ENCODE data around the gene FAM174C.

Gene FAM174C

DNA sequence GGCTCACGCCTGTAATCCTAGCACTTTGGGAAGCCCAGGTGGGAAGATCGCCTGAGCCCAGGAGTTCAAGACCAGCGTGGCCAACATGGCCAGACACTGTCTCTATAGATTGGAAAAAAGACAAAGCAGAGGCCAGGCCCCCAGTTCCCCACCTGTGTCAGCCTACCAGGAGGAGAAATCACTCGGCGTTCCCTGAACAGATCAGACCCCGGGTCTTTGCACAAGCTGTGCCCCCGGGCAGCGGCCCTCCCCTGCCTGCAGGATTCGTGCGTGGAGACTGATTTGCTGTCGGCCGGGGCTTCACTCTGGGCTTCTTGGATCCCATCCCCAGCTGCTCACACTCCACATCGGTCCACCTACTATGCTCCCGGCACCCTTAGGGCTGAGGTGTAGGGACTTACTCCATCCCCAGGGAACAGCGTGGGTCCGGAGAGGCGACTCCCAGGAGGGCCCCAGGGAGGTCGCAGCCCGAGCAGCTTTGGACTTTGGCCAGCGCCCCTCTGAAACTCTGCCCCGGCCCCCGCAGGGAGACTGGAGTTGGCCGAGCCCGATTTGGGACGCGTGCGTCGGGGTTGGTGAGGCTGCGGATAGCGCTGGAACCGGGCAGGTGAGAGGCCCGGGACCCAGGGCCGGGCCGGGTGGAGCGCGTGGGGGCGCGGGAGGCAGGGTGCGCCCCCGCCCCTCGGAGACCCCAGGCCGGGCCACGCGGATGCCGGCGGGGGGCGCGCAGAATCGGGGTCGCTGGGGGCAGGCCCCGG lies 9.8 kb downstream of the FAM174C start:
- in situ Hi-C loops (cut with HindIII; ENCODE audit: low sequenced_read_pairs): no loop called here

GRCh38 chr19:1285737-1286360 lies 10.5 kb downstream of the FAM174C start, which contains the start of gene EFNA2:
EFNA2 (plus strand) TSS chr19:1285873; CDS start chr19:1286169, 296 bp downstream.
- in situ Hi-C loops (cut with HindIII; ENCODE audit: low sequenced_read_pairs): no loop called here

DNA sequence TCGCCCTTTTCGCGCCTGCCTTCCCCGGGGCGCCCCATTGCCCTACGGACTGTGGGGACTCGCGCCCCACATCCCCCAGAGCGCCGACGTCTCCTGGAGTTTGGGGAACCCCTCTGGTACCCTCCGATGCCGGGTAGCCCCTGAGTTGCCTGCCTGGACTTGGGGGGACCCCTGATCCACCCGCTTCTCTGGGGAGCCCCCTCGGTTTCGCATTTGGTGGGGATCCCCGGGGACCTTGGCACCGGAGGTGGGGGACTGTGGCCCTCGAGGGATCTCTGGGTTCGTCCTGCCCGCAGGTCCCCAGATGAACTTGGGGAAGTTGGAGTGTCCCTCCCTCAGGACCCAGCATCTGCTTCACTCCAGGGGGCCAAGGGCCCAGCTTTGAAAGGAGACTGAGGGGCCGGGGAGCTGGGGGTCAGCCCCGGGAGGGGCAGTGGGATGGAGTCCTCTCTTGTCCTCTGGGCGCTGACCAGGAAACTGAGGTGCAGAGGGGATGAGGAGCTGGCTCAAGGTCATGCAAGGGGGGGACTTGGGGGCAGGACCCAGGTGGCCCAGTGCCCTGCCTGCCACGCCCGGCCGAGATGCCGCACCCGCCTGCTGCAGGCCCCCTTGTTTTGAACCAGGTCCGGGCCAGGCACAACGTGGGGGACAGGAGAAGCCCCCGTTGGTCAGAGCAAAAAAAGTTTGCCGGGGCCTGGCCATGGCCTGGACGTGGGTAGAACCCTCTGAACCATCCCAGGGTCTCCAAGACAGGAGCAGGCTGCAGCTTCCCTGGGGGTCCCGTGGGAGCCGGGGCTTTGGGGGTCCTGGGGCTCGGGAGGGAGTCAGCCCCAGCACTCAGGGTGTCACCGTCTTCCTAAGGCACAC lies 11.4 kb downstream of the FAM174C start:
- in situ Hi-C loops (cut with HindIII; ENCODE audit: low sequenced_read_pairs): no loop called here

DNA sequence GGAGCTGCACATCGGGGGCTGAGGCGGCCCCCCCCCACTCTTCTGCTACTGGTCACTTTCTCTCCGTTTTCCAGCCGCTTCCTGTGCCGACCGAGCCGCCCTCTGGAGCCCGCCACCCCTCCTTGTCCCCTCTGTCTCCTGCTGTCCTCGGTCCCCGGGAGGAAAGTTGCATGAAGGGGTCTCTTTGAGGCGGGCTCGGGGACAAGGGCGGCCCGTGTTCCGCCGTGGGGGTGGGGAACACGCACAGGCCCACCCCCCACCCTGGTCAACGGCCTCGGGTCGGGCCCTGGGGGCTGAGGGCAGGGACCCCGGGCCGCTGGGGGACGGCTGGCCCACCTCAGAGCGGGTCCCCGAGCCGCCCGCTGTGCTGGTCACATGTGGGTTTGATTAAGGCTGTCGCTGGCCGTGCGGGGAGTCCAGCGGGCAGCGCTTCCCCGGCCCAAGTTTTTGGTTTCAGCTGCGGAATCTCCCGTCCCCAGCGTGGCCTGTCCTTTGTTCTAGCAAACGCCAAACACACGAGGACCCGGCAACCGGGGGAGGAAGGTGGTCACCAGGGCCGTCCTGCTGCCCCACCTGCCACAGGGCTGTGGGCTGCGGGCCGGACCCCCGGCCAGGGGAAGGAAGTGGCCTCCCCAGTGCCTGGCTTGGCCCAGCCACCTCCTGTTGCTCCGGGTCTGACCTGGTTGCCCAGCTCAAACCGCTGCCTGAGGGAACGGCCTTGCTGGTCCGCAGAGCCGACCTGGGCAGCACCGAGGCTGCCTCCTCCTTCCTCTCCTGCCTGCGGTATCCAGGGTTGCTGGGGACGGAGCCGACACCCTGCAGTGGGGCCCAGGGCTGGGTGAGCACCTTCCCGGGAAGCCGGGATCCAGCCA lies 12.3 kb downstream of the FAM174C start:
- in situ Hi-C loops (cut with HindIII; ENCODE audit: low sequenced_read_pairs): no loop called here

DNA sequence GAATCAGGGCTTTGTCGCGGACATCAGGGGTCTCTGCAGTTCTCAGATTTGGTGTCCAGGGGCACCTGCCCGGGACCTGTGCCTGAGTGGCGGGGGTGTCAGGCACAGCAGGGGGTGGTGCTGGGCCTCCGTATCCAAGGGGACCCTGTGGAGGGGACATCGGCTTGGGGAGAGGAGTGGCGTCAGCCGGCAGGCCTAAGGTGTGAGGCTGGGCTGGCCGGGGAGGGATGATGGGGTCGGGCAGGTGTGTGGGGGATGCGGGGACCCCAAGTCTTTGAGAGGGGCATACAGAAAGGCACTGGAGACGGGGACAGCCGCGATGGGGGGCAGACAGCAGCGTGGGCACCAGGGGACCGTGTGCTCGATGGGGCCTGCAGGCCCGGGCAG lies 12.9 kb downstream of the FAM174C start:
- in situ Hi-C loops (cut with HindIII; ENCODE audit: low sequenced_read_pairs): no loop called here

DNA sequence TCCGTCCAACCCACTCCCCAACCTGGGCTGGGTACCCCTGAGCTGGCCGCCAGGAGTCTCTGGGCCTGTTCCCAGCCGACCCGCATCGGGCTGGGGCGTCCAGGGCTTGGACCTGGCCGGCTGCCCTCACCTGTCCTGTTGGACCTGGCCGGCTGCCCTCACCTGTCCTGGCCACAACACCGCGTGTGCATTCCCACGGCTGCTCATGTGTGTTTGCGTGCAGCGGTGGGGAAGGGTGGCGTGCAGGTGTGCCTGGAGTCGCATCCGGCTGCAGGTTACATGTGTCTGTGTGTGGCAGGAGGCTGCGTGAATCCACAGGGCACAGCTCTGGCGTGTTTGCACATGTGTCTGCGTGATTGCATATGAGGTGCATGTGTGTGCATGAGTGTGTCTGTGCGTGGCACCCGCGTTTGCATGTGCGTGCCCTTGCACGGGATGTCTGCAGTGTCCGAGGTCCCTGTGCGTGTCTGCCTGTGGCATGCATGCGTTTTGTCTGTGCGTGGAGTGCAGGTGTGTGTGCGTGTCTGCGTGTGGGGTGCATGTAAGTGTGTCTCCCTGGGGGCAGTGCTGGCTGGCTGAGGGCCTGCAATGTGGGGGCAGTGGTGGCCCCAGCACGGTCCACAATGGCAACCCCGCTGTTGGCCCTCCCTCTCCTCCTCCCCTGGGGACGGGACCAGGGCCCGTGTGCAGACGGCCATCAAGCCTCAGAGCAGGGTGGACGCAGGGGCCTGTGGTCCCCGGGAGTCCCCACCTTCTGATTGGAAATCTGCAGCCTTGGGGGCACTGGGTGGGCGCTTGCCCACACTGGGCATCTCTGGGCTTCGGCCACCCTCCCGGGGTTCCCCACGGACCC lies 13.7 kb downstream of the FAM174C start:
- in situ Hi-C loops (cut with HindIII; ENCODE audit: low sequenced_read_pairs): no loop called here

DNA sequence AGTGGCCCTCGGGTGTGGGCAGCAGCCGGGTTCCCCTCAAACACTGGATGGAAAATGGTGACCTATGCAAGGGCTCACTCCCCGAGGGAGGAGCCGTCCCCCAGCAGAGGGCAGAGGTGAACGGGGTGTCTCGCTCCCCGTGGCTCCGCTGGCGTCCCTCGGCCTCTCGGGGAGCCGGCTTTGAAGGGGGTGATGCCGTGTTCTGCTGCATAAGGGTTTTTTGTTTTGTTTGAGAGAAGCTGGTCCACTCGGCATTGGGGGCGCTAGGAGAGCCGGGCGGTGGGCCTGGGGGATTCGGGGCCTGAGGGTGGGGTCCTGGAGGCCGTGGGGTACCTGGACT lies 14.3 kb downstream of the FAM174C start:
- in situ Hi-C loops (cut with HindIII; ENCODE audit: low sequenced_read_pairs): no loop called here

DNA sequence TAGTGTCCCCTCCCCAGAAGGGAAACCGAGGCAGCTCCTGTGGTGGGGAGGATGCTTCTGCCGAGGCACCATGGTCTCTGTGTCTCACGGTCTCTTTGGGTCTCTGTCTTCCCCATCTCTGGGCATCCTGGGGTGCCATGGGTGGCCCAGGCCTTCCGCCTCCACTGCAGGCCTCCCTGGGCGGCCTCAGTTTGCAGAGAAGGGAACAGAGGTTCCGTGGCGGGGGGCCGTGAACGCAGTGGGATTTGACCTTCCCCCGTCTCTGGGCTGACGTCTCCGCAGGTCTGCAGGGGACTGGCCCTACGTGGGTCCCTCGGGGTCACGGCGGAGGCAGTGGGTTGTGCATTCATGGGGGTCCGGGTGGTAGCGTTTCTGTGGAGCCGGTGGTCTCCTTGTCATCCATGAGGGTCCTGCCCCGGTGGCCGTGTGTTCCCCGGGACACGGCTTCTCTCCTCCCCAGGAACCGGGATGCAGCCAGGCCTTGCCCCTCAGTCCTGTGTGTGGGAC lies 14.9 kb downstream of the FAM174C start:
- in situ Hi-C loops (cut with HindIII; ENCODE audit: low sequenced_read_pairs): no loop called here

DNA sequence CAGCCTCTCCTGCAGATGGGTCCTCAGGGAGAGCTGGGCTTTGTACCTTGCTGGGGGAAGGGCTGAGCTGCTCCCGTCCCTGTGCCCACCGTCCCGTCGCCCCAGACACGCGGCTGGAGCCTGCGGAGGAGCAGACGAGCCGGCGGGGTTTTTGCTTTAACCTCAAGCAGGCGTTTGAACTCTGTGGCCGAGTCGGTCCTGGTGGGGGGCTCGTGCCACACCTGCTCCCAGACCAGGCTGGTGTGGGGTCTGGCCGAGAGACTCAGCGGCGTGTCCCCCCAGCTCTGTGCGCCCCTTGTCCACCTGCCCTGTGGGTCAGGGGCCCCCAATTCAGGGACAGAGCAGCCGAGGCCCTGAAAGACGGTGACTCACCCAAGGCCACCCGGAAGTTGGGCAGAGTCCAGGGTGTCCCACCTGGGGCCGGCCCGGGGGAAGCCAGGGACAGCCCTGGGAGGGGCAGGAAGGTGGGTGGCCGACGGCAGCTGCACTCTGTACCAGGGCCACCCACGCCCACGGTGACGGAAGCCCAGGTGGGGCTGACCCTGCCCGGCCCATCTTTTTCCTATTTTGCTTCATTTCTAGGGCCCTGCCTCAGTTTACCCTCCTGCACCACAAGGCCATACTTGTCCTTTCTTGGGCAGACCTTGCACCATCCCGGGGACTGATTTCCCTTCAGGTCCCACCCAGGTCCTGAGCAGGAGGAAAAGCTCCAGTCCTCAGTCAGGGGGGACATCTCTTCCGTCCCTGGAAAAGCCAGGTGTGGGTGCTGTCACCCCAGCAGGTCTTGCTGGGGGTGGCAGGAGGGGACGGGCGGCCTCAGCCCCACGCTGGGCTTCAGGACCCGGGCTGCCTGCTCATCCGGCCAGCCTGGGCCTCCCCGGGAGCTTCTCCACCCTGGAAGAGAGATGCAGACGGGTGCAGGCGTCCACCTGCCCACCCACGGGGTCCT lies 15.6 kb downstream of the FAM174C start:
- in situ Hi-C loops (cut with HindIII; ENCODE audit: low sequenced_read_pairs): no loop called here

DNA sequence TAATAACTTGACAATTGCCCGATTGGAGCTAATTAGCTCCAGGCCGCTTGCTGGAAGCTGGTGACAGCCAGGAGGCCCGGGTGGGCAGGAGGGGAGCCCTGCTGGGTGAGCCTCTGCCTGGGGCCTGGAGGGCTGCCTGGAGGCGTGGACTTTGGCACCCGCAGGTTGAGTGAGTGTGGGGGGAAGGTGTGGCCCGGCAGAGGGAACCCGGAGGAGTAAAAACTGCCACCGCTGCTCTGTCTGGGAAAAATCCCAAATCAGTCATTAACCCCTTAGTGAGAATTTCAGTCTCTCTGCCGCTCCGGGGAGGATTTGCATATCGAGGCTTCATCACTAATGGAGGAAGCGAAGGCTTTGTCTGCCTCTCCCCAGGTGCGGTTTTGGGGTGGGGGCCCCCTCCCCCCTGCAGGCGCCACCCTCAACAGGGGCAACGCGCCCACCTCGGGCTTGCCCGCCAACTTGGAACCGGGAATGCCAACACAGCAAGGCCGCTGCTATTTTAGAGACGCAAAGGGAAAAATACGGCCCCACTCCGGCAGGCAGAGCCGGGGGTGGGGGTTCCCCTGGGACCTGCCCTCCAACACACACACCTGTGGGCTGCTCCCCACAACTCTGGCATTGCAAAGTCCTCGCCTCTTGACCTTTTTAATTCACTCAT lies 16.6 kb downstream of the FAM174C start:
- in situ Hi-C loops (cut with HindIII; ENCODE audit: low sequenced_read_pairs): no loop called here

DNA sequence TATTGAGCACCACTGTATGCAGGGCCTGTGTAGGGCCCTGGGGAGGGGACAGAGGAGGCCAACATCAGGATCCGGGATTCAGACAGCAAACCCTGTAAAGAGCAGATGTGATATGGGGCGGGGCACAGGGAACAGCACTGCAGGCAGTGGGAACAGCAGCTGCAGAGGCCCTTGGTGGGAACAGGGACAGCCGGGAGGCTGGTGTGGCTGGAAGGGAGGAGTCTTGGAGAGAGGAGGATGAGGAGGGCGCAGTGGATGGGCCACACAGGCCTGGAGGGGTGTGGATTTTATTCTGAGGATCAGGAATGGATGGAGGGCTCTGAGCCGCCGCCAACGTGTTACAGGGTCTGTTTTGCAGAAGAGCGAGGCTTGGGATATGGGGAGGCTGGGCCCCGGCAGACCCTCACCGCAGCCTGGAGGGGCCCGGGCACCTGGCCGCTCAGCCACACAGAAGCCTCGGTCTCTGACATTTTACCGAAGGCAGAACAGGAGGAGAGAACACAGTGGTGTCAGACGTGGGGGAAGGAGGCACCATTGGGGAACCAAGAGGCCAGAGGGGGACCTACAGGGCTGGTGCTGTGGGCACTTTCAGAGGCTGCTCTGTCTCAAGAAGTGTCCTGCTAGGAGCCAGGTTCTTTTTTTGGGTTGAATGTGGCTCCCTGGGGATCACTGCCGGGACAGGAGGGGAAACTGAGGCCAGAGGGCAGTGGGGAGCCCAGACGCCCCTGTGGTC lies 17.3 kb downstream of the FAM174C start:
- in situ Hi-C loops (cut with HindIII; ENCODE audit: low sequenced_read_pairs): no loop called here

DNA sequence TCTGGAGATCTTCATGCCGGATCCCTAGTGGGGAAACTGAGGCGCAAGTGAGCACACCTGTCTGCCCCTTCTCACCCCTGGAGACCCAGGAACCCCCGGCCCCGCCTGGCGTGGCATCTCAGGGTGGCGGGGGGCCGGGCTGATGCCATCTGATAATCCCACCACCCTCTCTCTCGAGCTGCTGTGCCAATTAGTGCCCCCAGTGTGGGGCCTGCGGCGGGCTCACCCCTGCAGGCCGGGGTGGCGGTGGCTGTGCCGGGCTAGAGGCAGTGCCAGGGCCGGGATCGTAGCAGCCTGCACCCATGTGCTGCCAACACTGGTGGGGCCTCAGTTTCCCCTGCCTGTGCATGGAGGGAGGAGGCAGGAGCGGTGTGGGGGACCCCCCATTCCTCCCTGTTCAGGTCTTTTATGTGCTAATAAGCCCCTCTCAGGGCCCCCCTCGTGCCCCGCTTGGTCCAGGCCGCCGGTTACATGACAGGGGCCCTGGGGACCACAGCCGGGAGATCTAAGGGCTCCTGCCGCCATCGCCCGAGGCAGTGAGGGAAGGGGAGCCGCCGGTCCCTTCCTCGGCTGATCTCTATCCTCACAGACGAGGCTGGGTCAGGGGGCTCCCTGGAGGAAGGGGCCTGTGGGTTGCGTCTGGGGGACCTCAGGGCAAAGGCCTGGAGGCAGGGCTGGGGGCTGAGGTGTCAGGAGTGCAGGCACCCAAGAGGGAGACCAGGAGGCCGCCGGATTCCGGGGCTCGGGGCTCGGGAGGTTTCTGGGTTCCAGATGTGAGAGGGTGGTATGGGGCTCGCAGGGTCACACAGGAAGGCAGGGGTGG lies 18.7 kb downstream of the FAM174C start:
- in situ Hi-C loops (cut with HindIII; ENCODE audit: low sequenced_read_pairs): no loop called here

DNA sequence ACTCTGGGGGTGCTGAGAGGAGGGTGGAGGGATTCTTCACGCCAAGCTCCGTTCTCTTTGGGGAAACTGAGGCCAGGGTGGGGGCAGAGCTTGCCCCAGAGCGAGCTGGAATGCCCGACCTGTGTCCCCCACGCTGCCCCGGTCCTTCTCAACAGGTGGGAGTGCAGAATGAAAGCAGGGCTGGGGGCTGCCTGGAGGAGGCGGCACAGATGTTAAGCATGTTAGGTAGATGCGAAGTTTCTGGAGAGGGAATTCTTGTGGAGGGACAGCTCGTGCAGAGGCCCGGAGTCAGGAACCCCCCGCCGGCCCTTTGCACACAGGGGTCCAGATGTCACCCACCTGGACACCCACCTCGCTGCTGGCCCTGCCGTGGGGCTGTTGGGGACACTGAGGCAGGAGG lies 19.4 kb downstream of the FAM174C start:
- in situ Hi-C loops (cut with HindIII; ENCODE audit: low sequenced_read_pairs): no loop called here

- in situ Hi-C loops (cut with HindIII; ENCODE audit: low sequenced_read_pairs): no loop called here
Measured at GRCh38 chr19:1295169-1296012, 20.1 kb downstream of the FAM174C start.

GRCh38 chr19:1296078-1296477 lies 20.7 kb downstream of the FAM174C start:
- in situ Hi-C loops (cut with HindIII; ENCODE audit: low sequenced_read_pairs): no loop called here
